GM20431 (cell line): ENCODE measurements around the gene SEC11C.
"Not testable (repeated sequence)": the region's sequence is repeated elsewhere in the genome, so short reads cannot be mapped to it uniquely, and the experiment has no call there.

Experiments
- in situ Hi-C: fragments of 300-500 bp; cut with MseI, MboI; formaldehyde crosslinking; loops from one replicate; pipeline ENCODE4 v1.15.0; 2020; ENCODE audit warnings: low sequenced_read_pairs; ENCODE audit not compliant: unreplicated experiment

SEC11C gene

DNA sequence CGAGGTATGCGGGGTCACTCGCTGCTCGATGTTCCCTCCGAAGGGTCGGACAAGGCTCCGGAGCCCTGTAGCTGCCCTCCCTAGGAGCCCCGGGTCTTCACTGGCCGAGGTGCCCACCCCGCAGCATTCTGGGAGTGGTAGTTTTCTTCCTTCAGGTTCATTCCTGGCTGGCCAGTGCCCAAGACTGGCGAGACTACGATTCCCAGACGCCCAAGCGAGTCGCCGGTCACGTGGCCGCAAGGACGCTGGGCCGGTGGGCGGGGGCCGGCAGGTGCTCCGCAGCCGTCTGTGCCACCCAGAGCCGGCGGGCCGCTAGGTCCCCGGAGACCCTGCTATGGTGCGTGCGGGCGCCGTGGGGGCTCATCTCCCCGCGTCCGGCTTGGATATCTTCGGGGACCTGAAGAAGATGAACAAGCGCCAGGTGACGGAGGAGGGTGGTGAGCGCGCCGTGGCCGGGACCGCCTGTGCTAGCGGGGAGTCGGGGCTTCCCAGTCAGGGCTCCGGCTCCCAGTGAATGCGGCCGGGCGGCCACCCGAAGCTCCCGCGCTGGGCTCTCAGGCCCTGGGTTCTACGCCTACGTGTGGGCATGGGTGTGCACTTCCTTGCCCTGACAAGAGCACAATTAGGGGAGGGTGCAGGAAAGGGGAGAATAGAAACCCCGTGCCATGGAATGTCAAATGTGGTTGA, at the start of gene SEC11C:
SEC11C (plus strand) TSS at position 270 of the 687 bp plus-strand sequence; CDS start at position 335, 65 bp downstream.
- in situ Hi-C loops: no loop called here

DNA sequence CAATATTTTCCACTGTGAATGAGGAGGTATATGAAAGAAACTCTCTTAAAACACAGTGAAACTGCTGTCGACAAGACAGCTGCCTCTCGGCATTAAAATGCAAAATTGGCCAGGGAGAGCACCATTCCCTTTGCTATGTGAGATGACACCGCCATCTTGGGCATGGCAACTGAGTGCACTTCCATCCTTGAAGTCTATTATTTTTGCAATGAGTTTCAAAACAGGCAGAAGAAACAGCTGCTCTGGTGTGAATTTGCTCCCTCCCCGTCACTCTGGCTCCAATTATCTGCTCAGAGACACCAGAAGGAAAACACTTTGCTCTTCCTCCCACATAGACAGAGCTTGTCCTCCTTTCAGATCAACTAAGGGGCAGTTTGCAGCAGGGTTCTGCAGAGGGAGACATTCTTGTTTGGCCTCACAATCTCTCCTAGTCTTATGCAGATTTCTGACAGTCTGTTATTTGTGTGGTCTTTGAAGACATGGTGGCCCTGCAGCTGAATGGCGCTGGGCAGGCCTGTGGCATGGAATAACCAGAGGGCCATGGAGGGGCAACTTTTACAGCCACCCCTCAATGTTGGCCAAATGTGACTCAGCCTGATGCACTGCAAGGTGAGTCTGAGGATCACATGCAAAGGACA, 48.6 kb upstream of the SEC11C start:
- in situ Hi-C loops: no loop called here

DNA sequence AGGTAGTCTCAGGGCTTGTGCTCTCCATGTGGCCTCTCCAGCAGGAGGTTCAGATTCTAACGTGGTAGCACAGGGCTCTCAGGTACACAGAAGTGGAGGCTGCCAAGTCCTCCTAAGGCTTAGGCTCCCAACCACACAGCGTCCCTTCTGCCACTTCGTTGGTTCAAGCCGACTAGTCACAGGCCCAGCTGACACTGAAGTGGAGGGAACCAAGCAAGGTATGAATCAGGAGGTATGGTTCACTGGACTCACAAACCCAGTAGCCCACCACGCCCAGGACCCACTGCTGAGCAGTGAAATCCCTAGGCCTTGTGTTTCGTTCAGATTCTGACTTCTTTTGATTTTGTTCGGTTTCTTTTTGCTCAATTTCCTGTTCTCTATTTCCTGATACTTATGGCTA, 46.0 kb upstream of the SEC11C start:
- in situ Hi-C loops: no loop called here

DNA sequence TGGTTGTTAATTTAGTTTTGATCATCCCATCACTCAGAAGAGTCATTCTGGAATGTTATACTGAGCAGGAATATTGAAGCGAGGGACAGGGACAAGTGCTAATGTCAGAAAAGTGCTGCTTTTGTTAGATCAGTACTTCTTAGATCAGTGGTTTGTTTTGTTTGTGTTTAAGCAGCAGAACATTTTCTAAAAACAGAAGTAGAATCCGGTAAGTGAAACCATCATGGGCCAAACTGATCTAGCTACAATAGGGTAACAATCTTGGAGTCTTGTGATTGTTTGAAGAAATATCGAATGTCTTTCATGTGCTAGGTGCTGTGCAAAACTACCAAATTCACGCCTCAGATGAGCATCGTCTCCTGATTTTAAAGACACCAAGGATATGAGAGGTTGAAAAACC, 45.1 kb upstream of the SEC11C start:
- in situ Hi-C loops: no loop called here

DNA sequence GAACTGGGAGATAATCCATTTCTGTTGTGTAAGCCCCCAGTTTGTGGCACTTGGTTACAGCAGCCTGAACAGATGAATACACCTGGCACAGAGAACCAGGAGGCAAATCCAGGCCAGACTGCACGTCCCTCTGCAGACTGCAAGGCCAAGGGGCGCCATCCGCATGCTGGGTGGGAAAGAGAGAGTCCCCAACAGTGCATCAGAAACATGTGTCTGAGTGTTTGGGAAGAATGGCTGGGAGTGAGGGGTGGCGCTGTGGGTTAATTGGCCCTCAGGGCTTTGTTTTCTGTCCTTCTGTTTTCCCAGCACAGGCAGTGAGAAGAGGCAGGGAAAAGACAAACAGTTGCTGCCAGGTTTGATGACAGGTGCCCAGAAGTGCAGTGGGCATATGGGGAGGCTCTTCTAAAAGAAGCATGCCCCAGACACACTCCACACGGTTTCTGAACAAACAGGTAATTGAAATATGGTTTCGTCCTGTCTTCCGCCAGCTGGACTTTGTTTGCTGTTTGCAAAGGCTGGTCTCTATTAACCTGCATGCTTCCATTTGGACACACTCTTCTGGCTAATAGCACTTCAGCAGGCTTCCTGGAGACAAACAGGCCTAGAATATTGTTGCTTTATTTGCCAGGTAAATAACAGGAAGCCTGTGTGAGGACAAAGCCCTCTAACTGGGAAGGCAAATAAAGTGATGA, 43.4 kb upstream of the SEC11C start:
- in situ Hi-C loops: no loop called here

DNA sequence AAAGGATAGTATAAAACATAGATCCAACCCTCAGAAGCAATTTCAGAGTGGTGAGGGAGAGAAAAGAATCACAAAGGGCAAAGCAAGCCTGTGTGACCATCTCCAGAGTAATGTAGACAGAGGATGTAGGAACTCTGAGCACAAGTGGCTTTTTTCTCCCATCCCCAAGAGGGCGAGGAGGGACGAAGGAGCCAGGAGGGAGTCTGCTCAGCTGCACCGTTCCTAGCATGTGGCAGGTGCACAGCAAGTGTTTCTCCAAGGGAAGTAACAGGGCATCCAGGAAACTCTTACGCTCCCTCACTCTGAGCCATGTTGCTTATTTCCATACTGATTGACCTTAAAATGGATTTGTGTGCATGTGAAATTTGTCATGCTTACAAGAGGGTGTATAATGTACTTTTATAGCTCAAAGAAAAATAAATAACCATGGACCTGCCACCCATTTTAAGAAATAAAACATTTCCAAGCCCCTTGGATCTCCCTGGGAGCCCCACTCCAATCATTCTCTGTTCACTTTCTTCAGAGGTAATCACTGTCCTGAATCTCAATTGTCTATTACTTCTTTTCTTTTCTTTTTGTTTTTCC, 37.8 kb upstream of the SEC11C start:
- in situ Hi-C loops: no loop called here

DNA sequence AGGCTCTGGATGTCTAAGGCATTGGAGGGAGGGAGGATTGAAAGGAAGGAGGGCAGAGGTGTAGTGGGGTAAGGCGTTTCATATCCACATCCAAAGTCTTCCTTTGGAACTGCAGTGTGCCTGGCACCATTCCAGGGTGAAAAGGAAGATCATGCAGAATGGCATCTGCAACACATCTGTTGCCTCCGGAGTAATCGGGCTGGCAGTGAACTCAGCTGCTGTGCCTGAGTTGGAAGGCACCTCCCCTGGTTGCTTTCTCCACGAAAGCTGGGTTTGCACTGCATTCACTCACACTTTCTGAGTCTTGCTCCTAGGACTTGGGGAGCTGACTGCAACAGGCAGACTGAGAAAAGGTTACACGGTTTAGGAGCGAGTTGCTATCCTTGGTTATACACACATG, 30.3 kb upstream of the SEC11C start:
- in situ Hi-C loops: no loop called here

DNA sequence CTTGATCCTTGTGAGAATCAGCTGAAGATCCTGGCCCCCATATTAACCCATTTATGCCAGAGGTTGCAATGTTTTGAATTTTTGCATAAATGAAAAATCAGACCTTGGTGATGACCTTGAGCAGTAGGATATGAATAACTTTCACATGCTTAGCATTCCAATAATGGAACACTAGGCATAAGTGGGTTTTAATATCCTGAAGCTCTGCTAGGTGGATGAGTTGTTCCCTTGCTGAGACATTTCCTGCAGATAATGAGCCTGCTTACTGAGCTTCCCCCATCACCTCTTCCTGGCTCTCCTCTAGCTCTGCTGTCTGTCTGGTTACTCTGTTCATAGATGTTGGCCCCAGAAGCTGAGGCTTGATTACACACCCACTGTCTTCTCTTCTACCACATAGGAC, 25.5 kb upstream of the SEC11C start:
- in situ Hi-C loops: no loop called here

DNA sequence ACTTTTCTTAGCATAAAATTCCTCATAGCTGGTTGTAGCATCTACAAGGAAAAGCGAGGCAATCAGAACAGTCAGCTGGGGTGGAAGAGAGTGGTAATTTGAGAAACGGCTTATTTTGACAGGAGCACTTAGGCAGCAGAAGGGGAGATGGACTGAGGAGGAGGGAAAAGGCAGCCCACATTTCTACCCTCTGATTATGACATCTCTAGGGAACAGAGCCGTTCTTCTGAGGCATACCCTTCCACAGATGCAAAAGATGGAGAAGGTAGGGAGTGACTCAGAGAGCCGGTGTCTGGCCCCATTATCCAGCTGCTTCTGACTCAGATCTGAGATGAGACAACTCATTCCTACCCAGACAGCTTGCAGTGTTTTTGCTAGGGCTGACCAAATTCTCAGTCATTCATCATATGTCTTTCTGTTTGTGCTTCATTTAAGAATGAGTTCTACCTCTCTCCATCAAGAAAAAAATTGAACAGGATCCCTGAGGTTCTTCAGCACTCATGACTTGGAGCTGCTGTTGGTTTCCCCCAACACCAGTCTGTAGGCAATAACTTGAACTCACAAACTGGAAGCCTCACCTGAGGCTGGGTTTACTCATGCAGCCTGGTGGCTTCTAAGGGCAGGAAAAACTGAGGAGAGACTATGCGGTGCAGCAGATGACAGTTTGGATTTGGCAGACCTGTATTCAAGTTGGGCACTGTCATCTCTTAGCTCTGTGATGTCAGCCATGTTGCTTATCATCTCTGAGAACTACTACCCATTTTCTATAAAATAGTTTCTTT, 15.9 kb upstream of the SEC11C start:
- in situ Hi-C loops: no loop called here

DNA sequence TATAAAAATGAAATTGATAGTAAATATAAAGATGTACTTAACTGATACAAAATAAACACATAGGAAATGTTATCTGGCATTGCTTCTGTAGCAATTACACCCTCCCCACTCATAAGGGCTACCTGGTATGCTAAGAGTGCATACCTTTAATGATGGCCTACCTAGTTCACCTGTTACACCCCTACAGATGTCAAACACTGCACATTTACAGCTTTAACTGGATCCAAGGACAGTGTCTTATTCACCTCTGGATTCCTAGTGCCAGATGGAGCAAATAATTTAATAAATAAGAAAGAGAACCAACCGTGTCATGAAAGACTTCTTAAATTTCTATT, 15.3 kb upstream of the SEC11C start:
- in situ Hi-C loops: no loop called here

DNA sequence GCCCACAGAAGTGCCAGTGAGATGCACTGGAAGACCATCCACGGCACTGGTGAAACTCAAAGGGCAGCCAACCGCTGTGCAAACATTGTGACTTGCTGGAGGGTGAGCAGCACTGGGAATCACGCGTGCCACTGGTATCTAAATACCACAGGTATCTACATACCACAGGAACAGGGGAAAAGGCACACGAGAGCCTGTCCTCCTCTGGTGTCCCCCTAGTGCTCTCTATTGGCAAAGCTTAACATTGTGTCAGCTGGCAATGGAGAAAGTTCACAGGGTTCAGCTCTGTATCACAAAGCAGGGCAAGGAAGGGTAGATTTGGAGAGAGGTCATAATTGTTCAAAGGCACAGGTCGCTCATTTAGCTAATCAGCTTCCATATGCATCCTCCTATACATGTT, 12.6 kb upstream of the SEC11C start:
- in situ Hi-C loops: no loop called here

DNA sequence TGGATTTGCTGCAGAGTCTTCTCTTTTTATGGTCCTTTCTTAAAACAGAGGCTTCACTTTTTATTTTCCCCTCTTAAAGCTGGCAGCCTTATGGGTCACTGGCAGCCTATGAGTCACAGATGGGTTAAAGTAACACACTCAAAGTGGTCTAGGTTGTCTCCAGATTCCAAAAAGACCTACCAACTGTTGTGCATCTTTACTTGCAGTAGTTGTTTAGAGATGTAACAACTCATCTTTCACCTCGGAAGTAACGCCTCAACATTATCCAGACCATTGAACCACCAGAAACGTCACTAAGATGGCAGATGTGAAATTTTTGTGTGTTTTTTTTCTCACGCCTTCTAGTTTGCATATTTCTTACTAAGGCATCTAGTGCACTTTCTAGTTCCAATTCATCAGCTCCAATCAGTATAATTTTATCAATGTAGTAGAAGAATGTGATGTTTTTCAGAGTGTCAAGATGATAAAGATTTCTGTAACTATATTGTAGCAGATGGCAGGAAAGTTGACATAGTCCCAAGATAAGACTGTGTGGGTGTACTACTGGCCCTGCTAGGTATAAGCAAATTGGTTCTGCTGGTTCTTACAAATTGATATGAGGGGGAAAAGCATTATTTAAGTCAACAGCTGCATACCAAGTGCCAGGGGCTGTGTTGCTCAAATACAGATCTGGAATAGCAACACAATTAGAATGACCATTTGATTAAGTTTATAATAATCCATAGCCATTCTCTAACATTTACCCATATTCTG, 9.6 kb upstream of the SEC11C start:
- in situ Hi-C loops: no loop called here

DNA sequence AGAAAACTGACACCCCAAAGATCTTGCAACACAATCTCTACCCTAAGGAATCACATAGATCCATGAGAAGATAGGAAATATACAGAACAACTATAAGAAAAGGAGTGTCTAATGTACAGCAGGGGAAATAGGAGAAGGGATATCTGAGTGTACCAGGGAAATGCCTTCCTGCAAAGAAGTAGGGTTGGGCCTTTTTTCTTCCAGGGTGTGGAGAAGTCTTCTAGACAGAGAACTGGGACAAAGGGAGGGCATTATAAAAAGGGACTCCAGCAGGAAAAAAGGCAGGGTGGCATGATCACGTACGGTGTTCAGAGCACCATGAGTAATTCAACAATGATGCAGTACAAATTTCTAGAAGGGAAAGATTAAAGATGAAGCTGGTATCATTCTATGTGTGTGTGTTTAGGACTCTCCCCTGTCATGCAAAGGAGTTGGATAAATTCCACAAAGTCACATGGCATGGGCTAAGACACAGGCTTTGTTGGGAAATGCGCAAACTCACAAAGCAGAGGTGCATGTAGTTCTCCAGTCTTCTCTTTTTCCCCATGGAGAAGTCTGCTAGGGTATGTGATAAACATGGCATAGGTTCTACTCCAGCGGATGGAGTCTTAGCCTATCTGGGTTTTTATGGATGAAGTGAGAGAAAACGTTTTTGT, 6.7 kb upstream of the SEC11C start:
- in situ Hi-C loops: no loop called here

DNA sequence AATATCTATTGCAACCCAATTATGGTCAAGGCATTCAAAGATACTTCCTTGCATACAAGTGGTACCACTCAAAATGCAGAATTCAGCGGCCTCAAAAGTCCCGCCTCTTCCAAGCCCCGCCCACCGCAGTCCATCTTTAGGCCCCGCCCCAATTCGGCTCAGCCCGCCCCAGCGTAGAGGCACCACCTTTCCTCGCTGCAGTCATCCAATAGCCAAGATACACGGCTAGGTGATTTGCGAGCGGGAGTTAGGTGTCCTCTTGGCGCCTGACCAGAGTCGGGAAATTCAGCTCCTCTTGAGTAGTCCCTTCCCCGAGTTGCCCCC, 431 bp upstream of the SEC11C start:
- in situ Hi-C loops: no loop called here

DNA sequence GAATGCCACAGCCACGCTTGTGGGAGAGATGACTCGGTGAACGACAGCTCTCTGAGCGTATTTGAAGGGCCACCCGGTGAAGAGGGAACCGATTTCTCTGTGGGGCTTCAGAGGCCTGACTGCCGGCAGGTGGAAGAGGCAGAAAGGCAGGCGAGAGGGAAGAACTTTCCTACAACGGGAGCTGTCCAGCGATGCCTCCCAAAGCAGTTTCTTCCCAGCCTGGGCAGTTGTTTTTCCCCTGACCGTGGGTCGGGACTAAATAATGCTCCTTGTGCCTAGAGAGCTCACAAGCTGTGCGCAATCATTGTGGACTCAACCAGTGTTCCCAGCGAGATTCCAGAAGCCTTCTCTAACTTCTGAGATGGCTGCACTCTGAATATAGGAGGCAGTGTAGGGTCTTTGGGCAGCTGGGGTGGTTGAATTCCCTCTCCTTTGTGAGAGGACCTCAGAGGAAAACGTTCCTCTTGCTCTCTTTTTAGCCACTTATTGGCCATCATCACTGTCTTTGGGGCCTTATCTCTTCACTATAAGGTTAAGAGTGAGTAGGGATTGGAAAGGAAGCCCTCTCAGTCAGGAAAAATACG, 710 bp downstream of the SEC11C start:
- in situ Hi-C loops: no loop called here

DNA sequence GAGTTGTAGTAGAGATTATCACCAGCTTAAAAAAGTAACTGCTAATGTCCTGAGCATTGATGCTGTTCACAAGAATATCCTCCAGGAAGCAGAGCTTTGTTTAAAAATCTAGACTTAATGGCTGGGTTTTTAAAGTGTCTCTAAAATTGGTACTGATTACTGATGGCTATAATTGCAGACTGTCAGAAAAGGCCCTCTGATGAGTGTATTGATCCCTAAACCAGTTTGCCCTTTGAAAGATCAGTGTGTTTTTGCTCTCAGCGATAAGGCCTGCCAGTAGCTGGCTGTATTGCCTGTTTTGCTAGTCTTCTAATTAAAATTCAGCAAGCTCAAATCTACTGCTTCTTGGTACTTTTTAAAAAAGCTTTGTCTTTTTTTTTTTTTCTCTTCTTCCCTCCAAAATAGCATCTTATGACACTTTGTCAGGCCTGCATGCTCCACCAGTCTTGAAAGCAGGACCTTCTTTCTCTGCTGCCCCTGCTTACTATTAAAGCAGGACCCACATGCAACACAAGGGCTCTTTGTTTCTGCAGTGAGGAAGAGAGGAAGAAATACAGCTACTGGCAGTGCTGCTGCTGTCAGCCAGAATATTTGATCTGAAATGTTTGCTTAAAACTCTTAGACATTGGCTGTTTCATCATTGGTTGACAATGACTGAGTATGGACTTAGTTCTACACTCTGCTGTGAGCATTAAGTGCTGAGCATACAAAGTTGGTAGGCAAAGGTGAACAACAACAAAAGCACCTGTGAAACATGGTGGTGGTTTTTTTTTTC, 1.8 kb downstream of the SEC11C start:
- in situ Hi-C loops: no loop called here

DNA sequence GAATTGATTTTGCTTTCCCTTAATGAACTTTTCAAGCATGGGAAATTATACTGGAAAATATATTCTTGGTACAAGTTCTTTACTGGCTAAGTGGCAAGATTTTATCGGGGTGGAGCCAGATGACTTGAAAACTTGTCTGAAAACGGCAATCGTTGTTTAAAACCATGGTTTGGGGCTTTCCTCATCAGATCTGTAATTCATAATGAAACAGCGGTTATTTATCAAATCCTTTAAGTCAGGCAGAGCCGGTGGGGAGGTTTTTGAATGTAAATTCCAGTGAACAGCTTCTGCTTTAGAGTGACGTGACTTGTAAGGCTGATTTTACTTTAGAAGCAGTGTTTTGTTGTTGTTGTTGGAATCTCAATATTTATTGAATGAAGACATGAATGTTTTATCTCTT, 2.6 kb downstream of the SEC11C start:
- in situ Hi-C loops: no loop called here

DNA sequence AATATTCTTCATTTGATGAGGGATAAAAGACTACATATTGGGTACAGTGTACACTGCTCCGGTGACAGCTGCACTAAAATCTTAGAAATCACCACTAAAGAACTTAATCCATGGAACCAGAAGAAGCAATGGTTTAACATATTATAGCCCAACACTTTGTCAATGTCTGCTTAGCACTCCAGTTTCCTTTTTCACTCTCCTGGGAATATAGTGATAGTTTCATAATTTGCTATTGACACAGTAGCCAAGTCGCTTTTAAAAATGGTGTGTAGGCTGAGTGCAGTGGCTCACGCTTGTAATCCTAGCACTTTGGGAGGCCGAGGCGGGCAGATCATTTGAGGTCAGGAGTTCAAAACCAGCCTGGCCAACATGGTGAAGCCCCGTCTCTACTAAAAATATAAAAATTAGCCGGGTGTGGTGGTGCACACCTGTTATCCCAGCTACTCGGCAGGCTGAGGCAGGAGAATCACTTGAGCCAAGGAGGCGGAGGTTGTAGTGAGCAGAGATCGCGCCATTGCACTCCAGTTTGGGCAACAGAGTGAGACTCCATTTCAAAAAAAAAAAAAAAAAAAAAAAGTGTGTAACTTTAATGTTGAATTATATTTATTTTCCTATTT, 3.2 kb downstream of the SEC11C start:
- in situ Hi-C loops: not testable (repeated sequence)
